ENCODE results near the gene NUDT21. TPM values are rescaled to one million over a fixed set of nuclear protein-coding genes. Genes with fewer than 3 reads are reported as not detected.

NUDT21 gene
- total and polyA plus RNA-seq, 4 experiments from 2014 or later = 78.3 to 110 (median 104) TPM

GRCh38 chr16:56424404-56424764 lies 26.7 kb downstream of the NUDT21 start:
- no peaks in the 10 kb centered on the region for H3K9me3 ChIP-seq (ENCODE audit: control insufficient read depth in 1 of 2, low read length in 2 of 2)
- Mint-ChIP-seq H3K9me3 (no peaks in the 10 kb centered on the region), H3K27ac (peak overlapping the region; percentile 84 to 97 (median 93)), H3K4me1 (peaks cover 35 to 48% (median 41%) of the 10 kb centered on the region in 4 donors), H3K4me3 (peak overlapping the region; percentile 92 to 99 (median 96)), H3K27me3 (no peaks in the 10 kb centered on the region), H3K36me3 (peaks cover 0 to 4% of the 10 kb centered on the region in 2 donors)
- H3K27ac ChIP-seq (ENCODE audit: low read depth, low read length) = peak overlapping the region; percentile 65
- H3K4me1 ChIP-seq (ENCODE audit: insufficient read depth, low read length) = peaks cover 44% of the 10 kb centered on the region
- ChIA-PET CTCF (ENCODE audit: partially characterized antibody) (no interaction called here), POLR2A (ENCODE audit: partially characterized antibody) (interaction anchor here (1.3 to 1.8 kb wide), 2 partner anchors 13 to 26 kb away, joined by 3 to 11 read pairs; partner anchors contain the start of genes NUDT21 and OGFOD1)
- H3K36me3 ChIP-seq (ENCODE audit: insufficient read depth, low read length) = no peaks in the 10 kb centered on the region
- peak overlapping the region; percentile 65 to 70 for H3K4me3 ChIP-seq (ENCODE audit: low read length in 2 of 2)
- DNase-seq = no peak
- intact Hi-C loops (cut with micrococcal nuclease) = loop anchor here (5.0 kb wide), 1 partner anchor 482 kb away; no protein-coding TSS in a partner anchor
- H3K27me3 ChIP-seq (ENCODE audit: insufficient read depth, low read length) = no peaks in the 10 kb centered on the region

- Mint-ChIP-seq H3K9me3 (no peaks in the 10 kb centered on the region), H3K27me3 (no peaks in the 10 kb centered on the region), H3K4me1 (peaks cover 34 to 48% (median 41%) of the 10 kb centered on the region in 4 donors), H3K36me3 (peaks cover 0 to 4% of the 10 kb centered on the region in 2 donors), H3K27ac (peak overlapping the region; percentile 84 to 97 (median 93)), H3K4me3 (peak overlapping the region; percentile 92 to 99 (median 96))
- DNase-seq = peak in 4 of 5 donors; percentile 17 to 27 (median 20)
- no peaks in the 10 kb centered on the region for H3K9me3 ChIP-seq (ENCODE audit: control insufficient read depth in 1 of 2, low read length in 2 of 2)
- peak overlapping the region; percentile 65 to 70 for H3K4me3 ChIP-seq (ENCODE audit: low read length in 2 of 2)
- POLR2A ChIA-PET (ENCODE audit: partially characterized antibody) = interaction anchor here (1.1 to 1.8 kb wide), 3 partner anchors 14 to 27 kb away, joined by 3 to 11 read pairs (median 4); partner anchors contain the start of genes NUDT21 and OGFOD1
- CTCF ChIA-PET (ENCODE audit: partially characterized antibody) = interaction anchor here (0.7 kb wide), 1 partner anchor 68 kb away, joined by 3 read pairs; no protein-coding TSS in a partner anchor
- intact Hi-C loops (cut with micrococcal nuclease) = loop anchor here (5.0 kb wide), 1 partner anchor 481 kb away; no protein-coding TSS in a partner anchor
- peaks cover 44% of the 10 kb centered on the region for H3K4me1 ChIP-seq (ENCODE audit: insufficient read depth, low read length)
- H3K36me3 ChIP-seq (ENCODE audit: insufficient read depth, low read length) = no peaks in the 10 kb centered on the region
- peak overlapping the region; percentile 65 for H3K27ac ChIP-seq (ENCODE audit: low read depth, low read length)
- no peaks in the 10 kb centered on the region for H3K27me3 ChIP-seq (ENCODE audit: insufficient read depth, low read length)
Observed at GRCh38 chr16:56423584-56424403, 27.3 kb downstream of the NUDT21 start.

- Histone ChIP-seq H3K36me3 (ENCODE audit: insufficient read depth, low read length) (no peaks in the 10 kb centered on the region), H3K4me1 (ENCODE audit: insufficient read depth, low read length) (peaks cover 44% of the 10 kb centered on the region), H3K9me3 (ENCODE audit: control insufficient read depth in 1 of 2, low read length in 2 of 2) (no peaks in the 10 kb centered on the region), H3K27me3 (ENCODE audit: insufficient read depth, low read length) (no peaks in the 10 kb centered on the region), H3K27ac (ENCODE audit: low read depth, low read length) (no peak overlapping the region), H3K4me3 (ENCODE audit: low read length in 2 of 2) (no peak overlapping the region)
- Mint-ChIP-seq H3K4me1 (peaks cover 35 to 48% (median 41%) of the 10 kb centered on the region in 4 donors), H3K9me3 (no peaks in the 10 kb centered on the region), H3K36me3 (peaks cover 0 to 4% of the 10 kb centered on the region in 2 donors), H3K27ac (peak overlapping the region in 3 of 7 donors; percentile 30 to 85 (median 47)), H3K4me3 (peak overlapping the region in 7 of 8 donors; percentile 22 to 96 (median 43)), H3K27me3 (no peaks in the 10 kb centered on the region)
- ChIA-PET POLR2A (ENCODE audit: partially characterized antibody) (interaction anchor here (1.1 kb wide), 1 partner anchor 28 kb away, joined by 4 read pairs; the partner anchor contains the start of genes NUDT21 and OGFOD1), CTCF (ENCODE audit: partially characterized antibody) (interaction anchor here (0.7 kb wide), 1 partner anchor 67 kb away, joined by 3 read pairs; no protein-coding TSS in a partner anchor)
- no peak for DNase-seq
- intact Hi-C loops (cut with micrococcal nuclease) = loop anchor here (5.0 kb wide), 1 partner anchor 481 kb away; no protein-coding TSS in a partner anchor
Observed at GRCh38 chr16:56422896-56423441, 28.2 kb downstream of the NUDT21 start.

- Histone ChIP-seq H3K4me1 (ENCODE audit: insufficient read depth, low read length) (peaks cover 48% of the 10 kb centered on the region), H3K27me3 (ENCODE audit: insufficient read depth, low read length) (no peaks in the 10 kb centered on the region), H3K9me3 (ENCODE audit: control insufficient read depth in 1 of 2, low read length in 2 of 2) (no peaks in the 10 kb centered on the region), H3K4me3 (ENCODE audit: low read length in 2 of 2) (no peak overlapping the region), H3K27ac (ENCODE audit: low read depth, low read length) (no peak overlapping the region), H3K36me3 (ENCODE audit: insufficient read depth, low read length) (no peaks in the 10 kb centered on the region)
- CTCF ChIA-PET (ENCODE audit: partially characterized antibody) = no interaction called here
- peak overlapping the region in 3 of 7 donors; percentile 1 to 79 (median 42) for H3K27ac Mint-ChIP-seq
- H3K4me3 Mint-ChIP-seq = peak overlapping the region in 4 of 8 donors; percentile 17 to 45 (median 18)
- POLR2A ChIA-PET (ENCODE audit: partially characterized antibody) = interaction anchor here (1.1 kb wide), 1 partner anchor 29 kb away, joined by 4 read pairs; the partner anchor contains the start of genes NUDT21 and OGFOD1
- no peaks in the 10 kb centered on the region for H3K9me3 Mint-ChIP-seq
- H3K27me3 Mint-ChIP-seq = no peaks in the 10 kb centered on the region
- DNase-seq = no peak
- intact Hi-C loops (cut with micrococcal nuclease) = loop anchor here (5.0 kb wide), 1 partner anchor 480 kb away; no protein-coding TSS in a partner anchor
- H3K4me1 Mint-ChIP-seq = peaks cover 36 to 48% (median 42%) of the 10 kb centered on the region in 4 donors
- peaks cover 0 to 4% of the 10 kb centered on the region in 2 donors for H3K36me3 Mint-ChIP-seq
Observed at GRCh38 chr16:56421976-56422669, 29.0 kb downstream of the NUDT21 start.

DNA sequence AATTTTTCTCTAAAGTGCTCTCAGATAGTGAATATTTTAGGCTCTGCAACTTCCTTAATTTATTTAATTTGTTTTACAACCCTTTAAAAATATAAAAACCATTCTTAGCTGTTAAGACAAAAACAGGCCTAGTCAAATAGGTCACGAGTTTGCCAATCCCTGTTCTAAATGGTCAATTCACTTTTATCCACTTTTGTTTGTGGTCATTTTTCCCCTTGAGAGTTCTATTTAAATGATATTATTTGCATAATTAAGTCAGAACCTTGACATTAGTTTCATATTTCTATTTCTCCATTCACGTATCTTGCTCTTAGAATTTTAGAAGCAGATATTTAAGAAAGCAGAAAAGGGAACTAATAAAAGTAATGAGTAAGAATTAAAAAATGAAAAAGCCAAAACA lies 29.8 kb downstream of the NUDT21 start:
- no peaks in the 10 kb centered on the region for H3K9me3 ChIP-seq (ENCODE audit: control insufficient read depth in 1 of 2, low read length in 2 of 2)
- H3K27me3 ChIP-seq (ENCODE audit: insufficient read depth, low read length) = no peaks in the 10 kb centered on the region
- peaks cover 48% of the 10 kb centered on the region for H3K4me1 ChIP-seq (ENCODE audit: insufficient read depth, low read length)
- no peaks in the 10 kb centered on the region for H3K36me3 ChIP-seq (ENCODE audit: insufficient read depth, low read length)
- no peak overlapping the region for H3K27ac ChIP-seq (ENCODE audit: low read depth, low read length)
- peaks cover 36 to 48% (median 41%) of the 10 kb centered on the region in 4 donors for H3K4me1 Mint-ChIP-seq
- no peaks in the 10 kb centered on the region for H3K9me3 Mint-ChIP-seq
- POLR2A ChIA-PET (ENCODE audit: partially characterized antibody) = no interaction called here
- no peak overlapping the region for H3K4me3 ChIP-seq (ENCODE audit: low read length in 2 of 2)
- H3K36me3 Mint-ChIP-seq = peaks cover 0 to 4% of the 10 kb centered on the region in 2 donors
- H3K27ac Mint-ChIP-seq = peak overlapping the region in 1 of 7 donors; percentile 57
- CTCF ChIA-PET (ENCODE audit: partially characterized antibody) = no interaction called here
- no peaks in the 10 kb centered on the region for H3K27me3 Mint-ChIP-seq
- DNase-seq = no peak
- no peak overlapping the region for H3K4me3 Mint-ChIP-seq
- intact Hi-C loops (cut with micrococcal nuclease) = loop anchor here (5.0 kb wide), 1 partner anchor 479 kb away; no protein-coding TSS in a partner anchor

DNA sequence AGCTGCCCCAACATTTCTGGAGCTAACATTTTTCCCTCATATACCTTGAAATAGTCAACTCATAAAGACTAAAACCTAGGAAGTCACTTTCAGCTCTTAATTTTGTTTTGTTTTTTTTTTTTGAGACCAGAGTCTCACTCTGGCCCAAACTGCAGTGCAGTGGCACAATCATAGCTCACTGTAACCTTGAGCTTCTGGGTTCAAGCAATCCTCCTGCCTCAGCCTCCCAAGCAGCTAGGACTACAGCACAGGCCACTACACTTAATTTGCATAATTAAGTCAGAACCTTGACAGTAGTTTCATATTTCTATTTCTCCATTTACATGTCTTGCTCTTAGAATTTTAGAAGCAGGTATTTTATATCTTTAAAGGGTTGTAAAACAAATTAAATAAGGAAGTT lies 30.5 kb downstream of the NUDT21 start:
- no peaks in the 10 kb centered on the region for H3K27me3 ChIP-seq (ENCODE audit: insufficient read depth, low read length)
- no peak for DNase-seq
- no peak overlapping the region for H3K4me3 ChIP-seq (ENCODE audit: low read length in 2 of 2)
- intact Hi-C loops (cut with micrococcal nuclease) = loop anchor here (5.0 kb wide), 1 partner anchor 478 kb away; no protein-coding TSS in a partner anchor
- Mint-ChIP-seq H3K9me3 (no peaks in the 10 kb centered on the region), H3K4me1 (peaks cover 36 to 46% (median 39%) of the 10 kb centered on the region in 4 donors), H3K27me3 (no peaks in the 10 kb centered on the region), H3K36me3 (peaks cover 0 to 4% of the 10 kb centered on the region in 2 donors), H3K4me3 (no peak overlapping the region), H3K27ac (peak overlapping the region in 2 of 7 donors; percentile 8 to 17)
- ChIA-PET POLR2A (ENCODE audit: partially characterized antibody) (no interaction called here), CTCF (ENCODE audit: partially characterized antibody) (no interaction called here)
- H3K9me3 ChIP-seq (ENCODE audit: control insufficient read depth in 1 of 2, low read length in 2 of 2) = no peaks in the 10 kb centered on the region
- peaks cover 48% of the 10 kb centered on the region for H3K4me1 ChIP-seq (ENCODE audit: insufficient read depth, low read length)
- H3K27ac ChIP-seq (ENCODE audit: low read depth, low read length) = no peak overlapping the region
- no peaks in the 10 kb centered on the region for H3K36me3 ChIP-seq (ENCODE audit: insufficient read depth, low read length)
